ENCODE measurements around the gene DYNC2H1.
"Not testable (repeated sequence)": the region's sequence is repeated elsewhere in the genome, so short reads cannot be mapped to it uniquely, and the experiment has no call there.

Gene DYNC2H1

GRCh38 chr11:103114836-103115235 lies 5.6 kb downstream of the DYNC2H1 start:
- no peak for DNase-seq (ENCODE audit: low read depth, low spot score)

- DNase-seq (ENCODE audit: low read depth, low spot score): no peak
These were observed 16.2 kb downstream of the DYNC2H1 start for GRCh38 chr11:103125462-103125861.

DNA sequence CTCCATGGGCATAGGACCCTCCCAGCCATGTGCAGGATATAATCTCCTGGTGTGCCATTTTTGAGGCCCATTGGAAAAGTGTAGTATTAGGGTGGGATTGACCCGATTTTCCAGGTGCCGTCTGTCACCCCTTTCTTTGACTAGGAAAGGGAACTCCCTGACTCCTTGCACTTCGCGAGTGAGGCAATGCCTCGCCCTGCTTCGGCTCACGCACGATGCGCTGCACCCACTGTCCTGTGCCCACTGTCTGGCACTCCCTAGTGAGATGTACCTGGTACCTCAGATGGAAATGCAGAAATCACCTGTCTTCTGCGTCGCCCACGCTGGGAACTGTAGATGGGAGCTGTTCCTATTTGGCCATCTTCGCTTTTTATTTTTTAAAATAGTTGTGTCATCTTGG lies 32.8 kb downstream of the DYNC2H1 start:
- DNase-seq (ENCODE audit: low read depth, low spot score): not testable (repeated sequence)

DNA sequence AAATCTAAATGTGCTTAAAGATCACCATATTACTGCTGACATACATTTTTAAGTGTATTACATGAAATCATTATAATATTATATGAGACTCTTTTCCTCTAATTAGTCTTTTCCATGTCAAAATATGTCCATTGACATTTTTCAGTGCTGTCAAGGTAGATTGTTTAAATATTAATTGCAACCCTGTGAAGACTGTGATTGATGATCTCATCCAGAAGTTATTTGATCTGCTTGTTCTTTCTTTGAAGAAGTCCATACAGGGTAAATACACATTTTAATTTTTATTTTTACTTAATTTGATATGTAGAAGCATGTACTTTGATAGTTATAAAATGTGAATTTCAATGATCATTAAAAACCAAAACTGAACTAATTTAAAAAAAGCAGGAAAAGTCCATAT lies 38.4 kb downstream of the DYNC2H1 start:
- no peak for DNase-seq (ENCODE audit: low read depth, low spot score)

GRCh38 chr11:103157542-103157941 lies 48.3 kb downstream of the DYNC2H1 start:
- no peak for DNase-seq (ENCODE audit: low read depth, low spot score)

DNA sequence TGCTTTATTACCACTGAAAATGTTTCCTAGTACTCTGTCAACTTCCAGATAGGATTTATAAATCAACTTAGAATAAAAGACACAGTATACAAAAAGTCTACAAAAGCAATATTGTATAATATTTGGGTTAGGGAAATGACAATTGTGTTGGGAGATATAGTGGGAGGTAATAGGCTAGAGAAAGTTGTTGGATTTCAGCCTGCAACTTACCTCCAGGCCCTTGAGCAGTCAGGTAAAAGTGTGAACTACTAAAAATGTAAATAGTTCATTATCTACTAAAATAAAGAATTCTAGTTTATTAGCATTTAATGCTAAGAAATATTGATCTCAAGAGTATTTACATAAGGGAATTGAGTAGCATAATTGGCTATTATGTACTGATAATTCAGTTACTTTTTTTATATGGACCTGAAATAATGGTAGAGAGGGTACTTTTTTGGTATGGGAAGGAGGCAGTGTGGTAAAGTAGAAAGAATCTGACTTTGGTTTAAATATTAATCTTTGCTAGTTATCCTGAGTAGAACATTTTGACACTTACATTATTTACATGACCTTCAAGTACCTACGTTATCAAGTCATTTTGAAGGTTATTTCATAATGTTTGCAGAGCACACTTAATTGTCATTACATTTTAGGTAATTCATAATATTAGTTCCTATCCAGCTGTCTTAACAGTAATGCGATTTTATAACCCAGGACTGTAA lies 55.0 kb downstream of the DYNC2H1 start:
- DNase-seq (ENCODE audit: low read depth, low spot score): no peak

DNA sequence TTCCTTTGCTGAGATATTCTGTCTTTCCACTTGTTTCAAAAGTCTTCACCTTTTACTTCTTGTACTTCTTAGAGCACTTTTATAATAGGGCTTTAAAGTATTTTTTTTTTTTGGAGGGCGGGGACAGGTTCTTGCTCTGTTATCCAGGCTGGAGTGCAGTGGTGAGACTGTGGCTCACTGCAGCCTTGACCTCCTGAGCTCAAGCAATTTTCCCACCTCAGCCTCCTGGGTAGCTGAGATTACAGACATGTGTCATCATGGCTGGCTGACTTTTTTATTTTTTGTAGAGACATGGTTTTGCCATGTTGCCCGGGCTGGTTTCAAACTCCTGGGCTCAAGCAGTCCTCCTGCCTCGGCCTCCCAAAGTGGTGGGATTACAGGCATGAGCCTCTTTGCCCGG lies 57.9 kb downstream of the DYNC2H1 start:
- no peak for DNase-seq (ENCODE audit: low read depth, low spot score)

DNA sequence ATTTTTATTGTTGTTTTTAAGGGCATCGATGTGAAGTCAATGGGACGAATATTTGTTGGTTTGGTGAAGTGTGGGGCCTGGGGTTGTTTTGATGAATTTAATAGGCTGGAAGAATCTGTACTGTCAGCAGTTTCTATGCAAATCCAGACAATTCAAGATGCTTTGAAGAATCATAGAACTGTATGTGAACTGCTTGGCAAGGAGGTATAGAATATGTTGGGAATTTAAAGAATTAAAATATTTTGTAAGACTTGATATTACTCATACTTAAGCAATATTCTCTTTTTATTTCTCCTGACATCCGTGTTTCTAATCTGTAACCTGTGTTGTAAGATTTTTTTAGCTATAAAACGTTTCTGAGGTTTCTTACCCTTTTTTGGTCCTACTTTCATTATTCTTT lies 61.6 kb downstream of the DYNC2H1 start:
- DNase-seq (ENCODE audit: low read depth, low spot score): no peak

- no peak for DNase-seq (ENCODE audit: low read depth, low spot score)
These were observed 66.4 kb downstream of the DYNC2H1 start for GRCh38 chr11:103175461-103176129.

DNA sequence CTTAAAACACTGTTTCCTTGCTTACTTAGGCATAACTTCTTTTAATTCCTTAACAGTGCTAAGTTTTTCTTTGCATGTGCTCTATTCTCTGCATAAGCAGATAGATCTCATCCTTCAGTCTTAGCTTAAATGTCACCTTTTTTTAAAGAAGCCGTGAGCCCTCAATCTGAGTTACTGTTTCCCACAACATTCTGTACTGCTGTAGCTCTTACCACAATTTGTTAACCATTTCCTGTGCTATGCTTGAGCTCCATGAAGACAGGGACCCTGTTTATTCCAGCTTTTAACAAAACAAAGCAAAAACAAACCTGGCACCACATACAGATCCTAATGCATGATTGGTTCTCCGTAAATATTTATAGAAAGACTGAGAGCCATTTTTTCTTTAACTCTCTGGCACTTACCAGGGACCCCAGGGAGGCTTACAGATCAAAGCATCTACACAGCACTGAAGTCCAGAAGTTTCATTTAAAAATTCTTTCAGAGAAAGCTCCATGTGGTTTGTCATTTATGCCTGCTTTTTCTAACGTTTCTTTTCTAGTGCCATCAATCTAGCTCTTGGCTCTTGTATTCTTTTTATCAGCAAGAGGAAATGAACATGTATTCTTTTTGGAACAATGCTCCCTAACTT lies 74.9 kb downstream of the DYNC2H1 start:
- no peak for DNase-seq (ENCODE audit: low read depth, low spot score)

DNA sequence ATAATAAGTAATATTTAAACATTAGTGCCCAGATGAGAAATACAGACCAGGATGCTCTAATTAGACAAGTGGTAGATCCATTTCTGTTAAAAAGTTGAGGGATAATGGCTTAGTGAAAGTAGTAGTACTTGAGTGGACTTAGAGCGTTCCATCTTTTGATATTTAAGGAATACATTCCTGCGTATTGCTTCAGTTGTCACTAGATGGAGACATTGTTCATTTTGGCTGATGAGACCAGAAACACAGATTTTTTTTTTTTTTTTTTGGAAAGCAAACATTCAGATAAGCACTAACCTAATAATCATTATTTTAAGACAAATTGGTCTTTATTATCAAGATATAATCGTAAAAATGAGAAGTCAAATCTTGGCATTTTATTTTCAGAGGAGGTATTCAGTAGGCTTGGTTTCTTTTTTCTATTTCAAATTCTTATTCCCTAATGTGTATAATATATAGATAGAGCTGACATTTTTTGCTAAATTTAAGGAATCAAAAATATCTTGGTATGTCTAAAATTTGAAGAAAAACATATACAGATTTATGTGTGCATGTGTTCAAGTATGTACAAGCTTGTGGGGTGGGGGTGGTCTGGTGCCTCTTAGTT lies 92.9 kb downstream of the DYNC2H1 start:
- DNase-seq (ENCODE audit: low read depth, low spot score): no peak

GRCh38 chr11:103210543-103210942 lies 101.3 kb downstream of the DYNC2H1 start:
- DNase-seq (ENCODE audit: low read depth, low spot score): no peak

- no peak for DNase-seq (ENCODE audit: low read depth, low spot score)
These were observed 106.6 kb downstream of the DYNC2H1 start for GRCh38 chr11:103215812-103216211.

DNA sequence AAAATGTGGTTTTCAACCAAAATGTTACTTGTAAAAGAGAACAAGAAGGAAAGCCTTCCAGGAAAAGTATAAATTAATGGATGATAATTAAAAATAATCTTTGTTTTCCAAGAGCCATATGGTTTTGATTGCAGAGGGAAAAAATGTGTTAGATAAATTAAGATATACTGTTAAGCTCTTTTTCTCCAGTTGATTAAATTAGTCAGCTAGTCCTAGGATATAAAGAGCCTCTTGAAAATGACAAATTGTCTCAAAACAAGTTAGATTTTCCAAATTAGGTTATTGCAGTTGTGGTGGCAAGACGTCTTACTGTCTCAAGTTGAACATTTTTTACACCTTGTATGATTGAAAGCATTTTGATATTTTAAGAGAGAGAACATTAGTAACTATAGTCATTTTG lies 110.9 kb downstream of the DYNC2H1 start:
- DNase-seq (ENCODE audit: low read depth, low spot score): no peak

- DNase-seq (ENCODE audit: low read depth, low spot score): no peak
These were observed 113.6 kb downstream of the DYNC2H1 start for GRCh38 chr11:103222806-103223205.

DNA sequence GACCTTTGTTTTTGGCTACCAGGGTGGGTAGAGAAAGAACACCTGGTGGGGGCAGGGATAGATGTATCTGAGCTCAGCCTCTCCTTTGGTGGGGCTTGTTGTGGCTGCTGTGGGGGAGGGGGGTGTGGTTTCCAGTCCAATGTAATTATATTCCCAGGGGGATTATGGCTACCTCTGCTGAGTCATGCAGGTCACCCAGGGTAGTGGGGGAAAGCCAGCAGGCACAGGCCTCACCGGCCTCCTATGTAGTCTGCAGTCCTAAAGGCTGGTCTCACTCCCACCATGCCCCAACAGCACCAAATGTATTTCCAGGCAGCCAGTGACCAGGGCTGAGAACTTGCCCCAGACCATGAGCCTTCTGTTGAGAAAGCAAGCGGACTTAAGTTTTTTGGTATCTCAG lies 119.6 kb downstream of the DYNC2H1 start:
- DNase-seq (ENCODE audit: low read depth, low spot score): peak; percentile 30

DNA sequence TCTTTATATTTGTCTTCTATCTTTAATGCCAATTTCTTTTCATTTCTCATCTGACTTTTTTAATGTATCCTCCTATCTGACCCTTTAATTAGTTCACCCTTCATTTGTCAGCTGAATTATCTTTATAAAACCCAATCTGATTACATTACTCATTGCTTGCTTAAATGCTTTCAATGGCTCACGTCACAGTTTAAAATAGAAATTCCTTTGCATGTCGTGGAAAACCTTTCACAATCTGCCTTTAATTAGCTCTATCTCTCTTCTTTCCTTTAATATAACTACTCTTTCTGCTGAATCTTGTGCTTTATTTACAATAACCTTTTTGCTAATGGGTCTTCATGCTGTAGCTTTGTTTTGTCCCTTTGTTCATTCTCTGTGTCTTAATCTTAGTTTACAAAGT lies 125.7 kb downstream of the DYNC2H1 start:
- DNase-seq (ENCODE audit: low read depth, low spot score): no peak

GRCh38 chr11:103241574-103241973 lies 132.3 kb downstream of the DYNC2H1 start:
- DNase-seq (ENCODE audit: low read depth, low spot score): no peak

- no peak for DNase-seq (ENCODE audit: low read depth, low spot score)
These were observed 144.9 kb downstream of the DYNC2H1 start for GRCh38 chr11:103254123-103254522.

- DNase-seq (ENCODE audit: low read depth, low spot score): no peak
These were observed 148.1 kb downstream of the DYNC2H1 start for GRCh38 chr11:103257360-103257759.

DNA sequence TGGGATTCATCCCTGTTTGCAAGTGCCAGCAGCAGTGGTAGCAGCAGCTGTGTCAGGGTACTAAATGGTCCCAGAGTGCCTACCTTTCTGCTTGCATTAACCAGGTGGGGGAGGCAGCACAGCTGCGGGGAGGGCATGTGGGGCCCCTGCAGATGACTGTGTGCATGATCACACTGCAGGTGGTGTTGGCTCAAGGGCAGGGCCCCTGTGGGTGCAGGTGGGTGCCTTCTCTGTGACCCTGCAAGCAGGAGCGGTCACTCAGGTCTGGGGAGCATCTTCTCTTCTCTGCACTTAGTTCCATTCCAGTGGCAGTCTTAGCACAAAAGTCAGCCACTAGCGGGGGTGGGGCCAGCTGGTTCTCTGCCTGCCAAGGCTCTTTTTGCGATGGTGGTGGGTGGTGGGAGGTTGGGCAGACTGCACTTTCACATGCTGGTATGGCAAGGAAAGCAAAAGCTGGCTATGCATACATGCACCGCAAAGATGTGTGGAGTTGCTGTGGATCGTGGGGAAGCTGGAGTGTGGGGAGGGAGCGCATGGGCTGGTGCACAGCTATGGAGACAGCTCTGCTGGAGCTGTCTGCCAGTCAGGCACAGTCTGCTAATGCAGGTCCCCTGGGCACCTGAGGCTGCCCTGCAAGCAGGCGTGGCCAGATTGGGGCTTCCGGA lies 157.1 kb downstream of the DYNC2H1 start:
- no peak for DNase-seq (ENCODE audit: low read depth, low spot score)

GRCh38 chr11:103272876-103273275 lies 163.7 kb downstream of the DYNC2H1 start:
- no peak for DNase-seq (ENCODE audit: low read depth, low spot score)
